Measurements from ENCODE around the gene CEP72. TPM values are rescaled to one million over a fixed set of nuclear protein-coding genes. Genes with fewer than 3 reads are reported as not detected.

CEP72 gene
- total RNA-seq, 1 donor from 2014 or later, result 17.2 TPM

- Mint-ChIP-seq H3K27ac (no peak overlapping the region), H3K9me3 (peaks cover 2% of the 10 kb centered on the region), H3K36me3 (peaks cover 22% of the 10 kb centered on the region), H3K27me3 (ENCODE audit: insufficient read depth, low read depth) (peaks cover 2% of the 10 kb centered on the region), H3K4me3 (no peak overlapping the region), H3K4me1 (no peaks in the 10 kb centered on the region)
- Histone ChIP-seq H3K27me3 (no peaks in the 10 kb centered on the region), H3K36me3 (peaks cover 6% of the 10 kb centered on the region), H3K9me3 (ENCODE audit: low read depth) (no peaks in the 10 kb centered on the region), H4K20me1 (ENCODE audit: low read depth) (no peaks in the 10 kb centered on the region), H2AFZ (replicated peaks) (no peak overlapping the region), H3K9ac (no peak overlapping the region), H3F3A (ENCODE audit: low read depth) (peaks cover 15% of the 10 kb centered on the region), H3K79me2 (ENCODE audit: low read depth) (no peaks in the 10 kb centered on the region), H3K4me2 (no peak overlapping the region), H3K4me1 (no peaks in the 10 kb centered on the region), H3K27ac (no peak overlapping the region), H3K4me3 (no peak overlapping the region)
- no peak for TF ChIP-seq EZH2phosphoT487 (IDR thresholded peaks at IDR 0.05)
- TF ChIP-seq, protein P1, sequence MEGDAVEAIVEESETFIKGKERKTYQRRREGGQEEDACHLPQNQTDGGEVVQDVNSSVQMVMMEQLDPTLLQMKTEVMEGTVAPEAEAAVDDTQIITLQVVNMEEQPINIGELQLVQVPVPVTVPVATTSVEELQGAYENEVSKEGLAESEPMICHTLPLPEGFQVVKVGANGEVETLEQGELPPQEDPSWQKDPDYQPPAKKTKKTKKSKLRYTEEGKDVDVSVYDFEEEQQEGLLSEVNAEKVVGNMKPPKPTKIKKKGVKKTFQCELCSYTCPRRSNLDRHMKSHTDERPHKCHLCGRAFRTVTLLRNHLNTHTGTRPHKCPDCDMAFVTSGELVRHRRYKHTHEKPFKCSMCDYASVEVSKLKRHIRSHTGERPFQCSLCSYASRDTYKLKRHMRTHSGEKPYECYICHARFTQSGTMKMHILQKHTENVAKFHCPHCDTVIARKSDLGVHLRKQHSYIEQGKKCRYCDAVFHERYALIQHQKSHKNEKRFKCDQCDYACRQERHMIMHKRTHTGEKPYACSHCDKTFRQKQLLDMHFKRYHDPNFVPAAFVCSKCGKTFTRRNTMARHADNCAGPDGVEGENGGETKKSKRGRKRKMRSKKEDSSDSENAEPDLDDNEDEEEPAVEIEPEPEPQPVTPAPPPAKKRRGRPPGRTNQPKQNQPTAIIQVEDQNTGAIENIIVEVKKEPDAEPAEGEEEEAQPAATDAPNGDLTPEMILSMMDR (IDR thresholded peaks at IDR 0.05), result no peak
- no peak for TF ChIP-seq EZH2 (IDR thresholded peaks at IDR 0.05)
- no peak for DNase-seq (ENCODE audit: low spot score)
These were observed 35.2 kb downstream of the CEP72 start for GRCh38 chr5:647311-647710.

DNA sequence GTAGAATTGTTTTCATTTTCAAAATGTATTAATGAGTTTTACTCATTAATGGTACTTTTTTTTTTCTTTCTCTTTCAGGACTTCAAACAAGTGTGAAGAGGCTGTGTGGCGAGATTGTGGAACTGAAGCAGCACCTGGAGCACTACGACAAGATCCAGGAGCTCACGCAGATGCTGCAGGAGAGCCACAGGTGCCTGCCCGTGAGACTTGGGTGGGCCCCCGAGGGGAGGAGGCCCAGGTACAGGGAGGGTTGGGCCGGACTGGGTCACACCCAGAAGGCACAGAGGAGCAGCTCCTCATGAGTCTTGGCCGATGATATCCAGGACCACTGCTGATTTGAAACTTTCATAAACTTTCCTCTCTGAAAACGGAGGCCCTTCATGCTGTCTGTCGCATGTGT, 35.6 kb downstream of the CEP72 start:
- H3K36me3 Mint-ChIP-seq, result peaks cover 24% of the 10 kb centered on the region
- peaks cover 5% of the 10 kb centered on the region for H3K27me3 Mint-ChIP-seq (ENCODE audit: insufficient read depth, low read depth)
- no peak overlapping the region for H3K27ac Mint-ChIP-seq
- Histone ChIP-seq H3K27me3 (no peaks in the 10 kb centered on the region), H3K9ac (no peak overlapping the region), H4K20me1 (ENCODE audit: low read depth) (no peaks in the 10 kb centered on the region), H3K36me3 (peaks cover 6% of the 10 kb centered on the region), H3K4me2 (no peak overlapping the region), H3K27ac (no peak overlapping the region), H3K4me1 (no peaks in the 10 kb centered on the region), H3K4me3 (no peak overlapping the region), H3K79me2 (ENCODE audit: low read depth) (no peaks in the 10 kb centered on the region), H2AFZ (replicated peaks) (no peak overlapping the region), H3F3A (ENCODE audit: low read depth) (peaks cover 15% of the 10 kb centered on the region), H3K9me3 (ENCODE audit: low read depth) (no peaks in the 10 kb centered on the region)
- H3K4me3 Mint-ChIP-seq, result no peak overlapping the region
- H3K4me1 Mint-ChIP-seq, result no peaks in the 10 kb centered on the region
- TF ChIP-seq, protein P1 (IDR thresholded peaks at IDR 0.05), result no peak
- TF ChIP-seq EZH2phosphoT487 (IDR thresholded peaks at IDR 0.05) (no peak), EZH2 (IDR thresholded peaks at IDR 0.05) (no peak)
- no peak for DNase-seq (ENCODE audit: low spot score)
- peaks cover 2% of the 10 kb centered on the region for H3K9me3 Mint-ChIP-seq

GRCh38 chr5:651296-652022, 39.3 kb downstream of the CEP72 start:
- H3K4me1 ChIP-seq, result no peaks in the 10 kb centered on the region
- Mint-ChIP-seq H3K9me3 (peaks cover 2% of the 10 kb centered on the region), H3K27me3 (ENCODE audit: insufficient read depth, low read depth) (peaks cover 5% of the 10 kb centered on the region), H3K4me3 (no peak overlapping the region), H3K27ac (no peak overlapping the region), H3K4me1 (no peaks in the 10 kb centered on the region), H3K36me3 (peaks cover 28% of the 10 kb centered on the region)
- no peak overlapping the region for H2AFZ ChIP-seq (replicated peaks)
- peaks cover 6% of the 10 kb centered on the region for H3K36me3 ChIP-seq
- H3K4me2 ChIP-seq, result no peak overlapping the region
- H3K27ac ChIP-seq, result no peak overlapping the region
- no peaks in the 10 kb centered on the region for H3K27me3 ChIP-seq
- peaks cover 15% of the 10 kb centered on the region for H3F3A ChIP-seq (ENCODE audit: low read depth)
- no peak overlapping the region for H3K4me3 ChIP-seq
- no peaks in the 10 kb centered on the region for H3K79me2 ChIP-seq (ENCODE audit: low read depth)
- no peak overlapping the region for H3K9ac ChIP-seq
- no peak for DNase-seq (ENCODE audit: low spot score)
- no peaks in the 10 kb centered on the region for H4K20me1 ChIP-seq (ENCODE audit: low read depth)
- TF ChIP-seq EZH2 (IDR thresholded peaks at IDR 0.05) (no peak), EZH2phosphoT487 (IDR thresholded peaks at IDR 0.05) (no peak)
- TF ChIP-seq, protein P1 (IDR thresholded peaks at IDR 0.05), result no peak
- no peaks in the 10 kb centered on the region for H3K9me3 ChIP-seq (ENCODE audit: low read depth)
